SJCRH30 (cell line): Measurements from ENCODE around the gene APCDD1. TPM values are rescaled to one million over a fixed set of nuclear protein-coding genes. Genes with fewer than 3 reads are reported as not detected.

Experiments
- DNase-seq, 2 experiments: peaks; one replicate each; pipeline ENCODE4 v3.0.0-alpha.2; 2015 to 2020
- H3K27ac ChIP-seq: fragments of 250-450 bp; sonication (Bioruptor Pico); 2 replicates; pipeline ENCODE4 v1.5.1; 2020; ENCODE audit warnings: mild to moderate bottlenecking, moderate library complexity
- H3K27me3 ChIP-seq: fragments of 250-450 bp; sonication (Bioruptor Pico); 2 replicates; pipeline ENCODE4 v1.5.1; 2020; ENCODE audit warnings: mild to moderate bottlenecking, moderate library complexity
- H3K36me3 ChIP-seq: fragments of 250-450 bp; sonication (Bioruptor Pico); 2 replicates; pipeline ENCODE4 v1.5.1; 2020; ENCODE audit warnings: mild to moderate bottlenecking, moderate library complexity
- H3K4me1 ChIP-seq: fragments of 250-450 bp; sonication (Bioruptor Pico); 2 replicates; pipeline ENCODE4 v1.5.1; 2020; ENCODE audit warnings: mild to moderate bottlenecking, moderate library complexity
- H3K4me3 ChIP-seq: fragments of 250-450 bp; sonication (Bioruptor Pico); 2 replicates; pipeline ENCODE4 v1.5.1; 2020; ENCODE audit warnings: mild to moderate bottlenecking, moderate library complexity
- H3K9me3 ChIP-seq: fragments of 250-450 bp; sonication (Bioruptor Pico); replicated peaks from 2 replicates; pipeline ENCODE4 v1.5.1; 2020; ENCODE audit warnings: mild to moderate bottlenecking, moderate library complexity
- total RNA-seq: library from RNA; depleted of rRNA; stranded (reverse); fragments of >200 nt; shearing (Covaris generic); gene quantifications from 2 replicates; pipeline ENCODE4 v1.2.3, GENCODE V29; 2014

APCDD1 gene
- total RNA-seq, 1 experiment from 2014 or later = not detected

- H3K4me1 ChIP-seq = no peaks in the 10 kb centered on the region
- H3K27ac ChIP-seq = no peak overlapping the region
- H3K27me3 ChIP-seq = no peaks in the 10 kb centered on the region
- DNase-seq = no peak
- no peaks in the 10 kb centered on the region for H3K9me3 ChIP-seq
- H3K4me3 ChIP-seq = no peak overlapping the region
- H3K36me3 ChIP-seq = no peaks in the 10 kb centered on the region
Measured at GRCh38 chr18:10449396-10449795, 5.0 kb upstream of the APCDD1 start.

- H3K27ac ChIP-seq = no peak overlapping the region
- no peaks in the 10 kb centered on the region for H3K36me3 ChIP-seq
- no peak overlapping the region for H3K4me3 ChIP-seq
- H3K4me1 ChIP-seq = no peaks in the 10 kb centered on the region
- no peaks in the 10 kb centered on the region for H3K9me3 ChIP-seq
- H3K27me3 ChIP-seq = no peaks in the 10 kb centered on the region
- no peak for DNase-seq
Measured at GRCh38 chr18:10450986-10451385, 3.4 kb upstream of the APCDD1 start.

- Histone ChIP-seq H3K36me3 (no peaks in the 10 kb centered on the region), H3K4me3 (no peak overlapping the region), H3K9me3 (no peaks in the 10 kb centered on the region), H3K4me1 (no peaks in the 10 kb centered on the region), H3K27me3 (no peaks in the 10 kb centered on the region), H3K27ac (no peak overlapping the region)
- DNase-seq = no peak
Measured at GRCh38 chr18:10453261-10453805, 1.1 kb upstream of the APCDD1 start.

DNA sequence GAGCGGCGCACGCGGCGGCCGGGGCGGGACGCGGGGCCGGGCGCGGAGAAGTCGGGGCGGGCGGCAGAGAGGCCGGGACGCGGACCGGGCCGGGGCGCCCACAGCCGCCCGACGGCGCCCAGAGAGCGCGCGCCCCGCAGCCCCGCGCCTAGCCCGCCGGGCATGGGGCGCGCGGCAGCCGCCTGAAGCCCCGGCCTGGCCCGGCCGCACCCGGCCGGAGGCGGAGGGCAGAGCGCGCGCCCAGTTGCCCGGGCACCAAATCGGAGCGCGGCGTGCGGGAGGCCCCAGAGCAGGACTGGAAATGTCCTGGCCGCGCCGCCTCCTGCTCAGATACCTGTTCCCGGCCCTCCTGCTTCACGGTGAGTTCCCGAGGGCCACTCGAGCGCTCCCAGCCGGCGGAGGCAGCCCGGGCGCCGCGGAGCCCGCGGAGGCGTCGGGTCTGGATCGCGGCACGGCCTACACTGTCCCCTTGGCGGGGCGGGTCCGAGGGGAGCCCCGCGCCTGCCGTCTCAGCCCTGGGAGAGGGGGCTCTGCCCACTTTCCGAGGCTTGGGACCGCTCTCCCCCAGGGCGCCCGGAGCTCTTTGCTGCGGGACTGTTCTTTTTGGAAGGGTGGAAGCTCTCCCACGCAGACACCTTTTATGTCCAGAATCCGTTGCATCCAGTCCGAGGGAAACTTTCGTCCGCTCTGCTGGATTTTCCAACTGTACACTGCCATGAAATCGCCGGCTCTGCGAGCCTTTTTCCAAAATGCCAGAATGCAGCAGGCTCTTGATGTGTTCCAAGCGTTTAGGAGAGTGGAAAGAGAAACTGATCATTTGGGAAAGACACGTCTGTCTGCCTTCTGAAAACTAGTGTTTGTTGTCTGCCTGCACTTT is 484 bp downstream of the APCDD1 start:
- no peaks in the 10 kb centered on the region for H3K27me3 ChIP-seq
- no peaks in the 10 kb centered on the region for H3K9me3 ChIP-seq
- H3K36me3 ChIP-seq = no peaks in the 10 kb centered on the region
- no peak for DNase-seq
- H3K27ac ChIP-seq = no peak overlapping the region
- no peaks in the 10 kb centered on the region for H3K4me1 ChIP-seq
- H3K4me3 ChIP-seq = no peak overlapping the region

GRCh38 chr18:10455726-10456453 is 1.5 kb downstream of the APCDD1 start:
- Histone ChIP-seq H3K4me3 (no peak overlapping the region), H3K4me1 (no peaks in the 10 kb centered on the region), H3K36me3 (no peaks in the 10 kb centered on the region), H3K27ac (no peak overlapping the region), H3K9me3 (no peaks in the 10 kb centered on the region), H3K27me3 (no peaks in the 10 kb centered on the region)
- no peak for DNase-seq

DNA sequence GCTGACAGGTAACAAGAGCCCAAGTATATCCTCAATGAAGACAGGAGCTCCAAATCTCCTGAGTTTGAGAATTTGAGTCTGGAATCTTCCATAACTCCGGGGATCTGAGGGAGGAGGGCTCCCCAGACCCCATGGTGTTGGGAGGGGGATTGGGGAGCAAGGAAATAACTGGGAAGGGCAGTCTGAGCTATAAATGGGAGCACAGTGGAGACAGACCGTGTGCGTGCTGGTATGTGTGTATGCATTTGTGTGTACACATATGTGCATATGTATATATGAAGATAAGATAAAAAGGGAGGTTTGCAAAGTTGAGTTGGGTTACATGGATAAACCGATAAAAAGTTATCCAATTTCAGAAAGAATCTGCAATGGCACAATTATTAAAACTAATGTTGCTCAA is 2.3 kb downstream of the APCDD1 start:
- no peaks in the 10 kb centered on the region for H3K36me3 ChIP-seq
- H3K4me1 ChIP-seq = no peaks in the 10 kb centered on the region
- no peaks in the 10 kb centered on the region for H3K9me3 ChIP-seq
- no peak for DNase-seq
- H3K27ac ChIP-seq = no peak overlapping the region
- H3K27me3 ChIP-seq = no peaks in the 10 kb centered on the region
- no peak overlapping the region for H3K4me3 ChIP-seq

DNA sequence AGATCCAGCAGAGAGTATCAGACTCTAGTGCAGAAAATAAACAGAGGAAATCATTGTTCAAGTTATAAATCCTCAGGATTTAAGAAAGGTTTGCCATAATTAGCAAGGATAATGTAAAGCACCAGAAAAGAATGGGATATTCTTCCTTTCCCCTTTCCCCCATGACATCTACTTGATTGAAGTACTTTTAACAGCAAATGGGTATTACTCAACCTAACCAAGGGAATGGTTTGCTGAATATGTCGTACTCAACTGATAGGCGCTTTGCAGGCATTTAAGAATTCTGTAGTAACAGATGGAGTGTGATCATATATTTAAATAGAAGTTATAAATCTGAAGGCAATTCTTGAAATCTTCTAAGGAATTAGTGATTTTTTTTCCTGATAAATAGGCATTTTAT is 2.7 kb downstream of the APCDD1 start:
- DNase-seq = no peak

GRCh38 chr18:10457767-10458166 is 3.3 kb downstream of the APCDD1 start:
- no peak for DNase-seq

More for the DNA sequence above, 2.7 kb downstream of the APCDD1 start:
- Histone ChIP-seq H3K27ac (no peak overlapping the region), H3K9me3 (no peaks in the 10 kb centered on the region), H3K4me3 (no peak overlapping the region), H3K36me3 (no peaks in the 10 kb centered on the region), H3K27me3 (no peaks in the 10 kb centered on the region), H3K4me1 (no peaks in the 10 kb centered on the region)

DNA sequence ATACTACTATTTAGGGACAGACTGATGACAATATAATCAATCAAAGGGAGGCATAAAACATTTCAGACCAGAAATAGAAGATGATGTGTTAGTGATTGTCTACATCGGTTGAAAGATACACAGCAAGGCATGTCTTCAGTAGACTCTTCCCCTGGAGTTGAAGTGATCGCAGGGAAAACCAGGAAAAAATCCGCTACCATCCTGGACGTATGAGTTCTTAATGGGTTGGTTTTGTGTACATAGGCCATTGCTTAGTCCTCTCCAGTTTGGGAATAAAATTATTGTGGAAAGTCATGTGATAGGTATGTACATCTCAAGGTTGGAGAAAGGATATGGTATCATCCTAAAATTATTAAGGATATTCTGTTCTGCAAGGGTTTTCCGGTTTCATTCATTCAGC is 4.3 kb downstream of the APCDD1 start:
- Histone ChIP-seq H3K4me3 (no peak overlapping the region), H3K27me3 (no peaks in the 10 kb centered on the region), H3K27ac (no peak overlapping the region), H3K4me1 (no peaks in the 10 kb centered on the region), H3K36me3 (no peaks in the 10 kb centered on the region), H3K9me3 (no peaks in the 10 kb centered on the region)
- no peak for DNase-seq

More at GRCh38 chr18:10457767-10458166, 3.3 kb downstream of the APCDD1 start:
- Histone ChIP-seq H3K4me3 (no peak overlapping the region), H3K9me3 (no peaks in the 10 kb centered on the region), H3K36me3 (no peaks in the 10 kb centered on the region), H3K4me1 (no peaks in the 10 kb centered on the region), H3K27me3 (no peaks in the 10 kb centered on the region), H3K27ac (no peak overlapping the region)

GRCh38 chr18:10459587-10459986 is 5.2 kb downstream of the APCDD1 start:
- Histone ChIP-seq H3K4me3 (no peak overlapping the region), H3K27me3 (no peaks in the 10 kb centered on the region), H3K9me3 (no peaks in the 10 kb centered on the region), H3K36me3 (no peaks in the 10 kb centered on the region), H3K27ac (no peak overlapping the region), H3K4me1 (no peaks in the 10 kb centered on the region)
- no peak for DNase-seq

GRCh38 chr18:10460414-10461018 is 6.1 kb downstream of the APCDD1 start:
- no peaks in the 10 kb centered on the region for H3K36me3 ChIP-seq
- no peaks in the 10 kb centered on the region for H3K9me3 ChIP-seq
- no peak overlapping the region for H3K4me3 ChIP-seq
- no peaks in the 10 kb centered on the region for H3K4me1 ChIP-seq
- DNase-seq = no peak
- no peaks in the 10 kb centered on the region for H3K27me3 ChIP-seq
- no peak overlapping the region for H3K27ac ChIP-seq

- H3K9me3 ChIP-seq = no peaks in the 10 kb centered on the region
- no peaks in the 10 kb centered on the region for H3K4me1 ChIP-seq
- H3K27me3 ChIP-seq = no peaks in the 10 kb centered on the region
- H3K36me3 ChIP-seq = no peaks in the 10 kb centered on the region
- no peak overlapping the region for H3K27ac ChIP-seq
- no peak for DNase-seq
- H3K4me3 ChIP-seq = no peak overlapping the region
Measured at GRCh38 chr18:10461989-10462388, 7.6 kb downstream of the APCDD1 start.

- no peak for DNase-seq
- H3K27ac ChIP-seq = no peak overlapping the region
- no peaks in the 10 kb centered on the region for H3K27me3 ChIP-seq
- no peaks in the 10 kb centered on the region for H3K9me3 ChIP-seq
- no peaks in the 10 kb centered on the region for H3K4me1 ChIP-seq
- no peak overlapping the region for H3K4me3 ChIP-seq
- H3K36me3 ChIP-seq = no peaks in the 10 kb centered on the region
Measured at GRCh38 chr18:10462597-10462996, 8.2 kb downstream of the APCDD1 start.

DNA sequence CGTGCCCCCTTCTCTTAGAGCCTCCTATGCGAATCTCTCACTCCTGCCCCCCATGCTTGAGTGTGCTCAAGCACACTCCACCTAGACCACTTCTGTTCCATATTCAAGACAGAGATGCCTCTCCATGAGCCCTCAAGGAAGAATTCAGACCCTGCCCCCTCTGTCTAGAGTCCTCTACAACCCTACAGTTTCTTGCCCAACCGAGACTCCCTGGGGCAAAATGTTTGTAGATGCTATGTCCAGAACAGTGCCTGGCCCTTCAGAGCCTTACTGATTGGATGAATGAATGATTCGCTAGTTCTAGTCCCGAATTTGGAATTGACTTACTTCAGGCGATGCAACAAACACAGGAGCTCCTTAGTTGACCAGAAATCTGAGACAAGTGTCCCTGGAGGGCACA is 8.7 kb downstream of the APCDD1 start:
- no peaks in the 10 kb centered on the region for H3K9me3 ChIP-seq
- no peaks in the 10 kb centered on the region for H3K4me1 ChIP-seq
- H3K36me3 ChIP-seq = no peaks in the 10 kb centered on the region
- H3K4me3 ChIP-seq = no peak overlapping the region
- H3K27ac ChIP-seq = no peak overlapping the region
- DNase-seq = no peak
- H3K27me3 ChIP-seq = no peaks in the 10 kb centered on the region

DNA sequence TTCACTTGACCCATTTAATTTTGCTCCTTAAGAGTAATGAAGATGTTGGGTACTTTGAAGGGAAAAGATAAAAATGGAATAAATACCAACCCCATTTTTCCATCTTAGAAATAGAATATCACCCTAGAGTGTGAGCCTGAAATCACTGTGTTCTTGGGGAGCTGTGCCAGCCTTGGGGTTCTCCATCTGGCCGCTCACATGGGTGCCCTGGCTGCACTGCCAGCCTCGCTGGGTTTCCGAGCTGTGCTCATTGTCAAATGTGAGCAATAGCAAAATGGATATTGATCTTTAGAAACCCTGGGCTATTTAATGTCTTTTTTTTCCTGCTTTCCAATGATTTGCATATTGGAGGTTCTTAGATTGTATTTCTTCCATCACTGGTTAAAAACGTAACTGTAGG is 9.3 kb downstream of the APCDD1 start:
- no peaks in the 10 kb centered on the region for H3K27me3 ChIP-seq
- no peak overlapping the region for H3K4me3 ChIP-seq
- H3K36me3 ChIP-seq = no peaks in the 10 kb centered on the region
- H3K4me1 ChIP-seq = no peaks in the 10 kb centered on the region
- DNase-seq = no peak
- H3K27ac ChIP-seq = no peak overlapping the region
- no peaks in the 10 kb centered on the region for H3K9me3 ChIP-seq
